ENCODE results near the gene AP2B1.

AP2B1 gene

DNA sequence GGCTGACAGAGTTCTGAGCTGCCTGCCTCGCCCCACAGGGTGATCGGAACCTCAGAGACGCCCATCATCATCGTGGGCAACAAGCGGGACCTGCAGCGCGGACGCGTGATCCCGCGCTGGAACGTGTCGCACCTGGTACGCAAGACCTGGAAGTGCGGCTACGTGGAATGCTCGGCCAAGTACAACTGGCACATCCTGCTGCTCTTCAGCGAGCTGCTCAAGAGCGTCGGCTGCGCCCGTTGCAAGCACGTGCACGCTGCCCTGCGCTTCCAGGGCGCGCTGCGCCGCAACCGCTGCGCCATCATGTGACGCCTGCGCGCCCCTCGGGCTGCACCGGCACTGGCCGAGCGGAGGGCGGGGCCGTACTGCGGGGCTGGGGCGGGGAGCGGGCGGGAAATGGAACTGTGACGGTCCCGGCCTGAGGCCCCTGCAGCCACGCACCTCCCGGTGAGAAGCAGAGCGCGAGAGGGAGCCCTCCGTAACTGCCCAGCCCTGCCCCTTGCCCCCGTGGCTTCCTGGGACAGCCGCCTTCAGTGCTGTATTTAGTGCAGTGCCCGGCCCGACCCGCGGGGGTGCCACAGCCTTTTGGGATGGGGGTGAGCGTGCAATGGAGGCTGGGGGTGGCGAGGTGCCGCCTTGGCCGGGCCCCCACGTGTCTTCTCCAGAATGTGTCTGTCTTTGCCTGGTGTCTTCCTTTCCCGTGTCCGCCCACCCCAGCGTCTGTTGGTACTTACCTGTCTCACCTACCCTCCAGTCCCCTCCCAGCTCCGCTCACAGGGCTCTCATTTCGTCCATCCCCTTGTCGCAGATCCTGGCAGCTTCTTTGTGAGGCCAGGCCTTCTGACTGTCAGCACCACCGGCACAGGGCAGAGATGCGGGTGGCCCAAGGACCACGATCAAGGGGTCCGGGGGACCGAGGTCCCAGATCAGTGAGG lies 154.1 kb downstream of the AP2B1 start:
- no peaks in the 10 kb centered on the region for H3K36me3 ChIP-seq (ENCODE audit: control insufficient read depth, insufficient read depth, low read length)
- no peaks in the 10 kb centered on the region for H3K9me3 ChIP-seq (ENCODE audit: control insufficient read depth, low read length)
- no peak for DNase-seq
- peak overlapping the region; percentile 25 for H3K4me3 ChIP-seq (ENCODE audit: insufficient read depth, low read depth, low read length, poor library complexity, severe bottlenecking)
- H3K27me3 ChIP-seq (replicated peaks; ENCODE audit: control insufficient read depth, insufficient read depth, low read length, poor library complexity, severe bottlenecking) = peaks cover 15% of the 10 kb centered on the region
- H3K27ac ChIP-seq (ENCODE audit: insufficient read depth, low read length, poor library complexity, severe bottlenecking) = no peak overlapping the region
- peaks cover 4% of the 10 kb centered on the region for H3K4me1 ChIP-seq (ENCODE audit: control insufficient read depth, insufficient read depth, low read length, poor library complexity, severe bottlenecking)

DNA sequence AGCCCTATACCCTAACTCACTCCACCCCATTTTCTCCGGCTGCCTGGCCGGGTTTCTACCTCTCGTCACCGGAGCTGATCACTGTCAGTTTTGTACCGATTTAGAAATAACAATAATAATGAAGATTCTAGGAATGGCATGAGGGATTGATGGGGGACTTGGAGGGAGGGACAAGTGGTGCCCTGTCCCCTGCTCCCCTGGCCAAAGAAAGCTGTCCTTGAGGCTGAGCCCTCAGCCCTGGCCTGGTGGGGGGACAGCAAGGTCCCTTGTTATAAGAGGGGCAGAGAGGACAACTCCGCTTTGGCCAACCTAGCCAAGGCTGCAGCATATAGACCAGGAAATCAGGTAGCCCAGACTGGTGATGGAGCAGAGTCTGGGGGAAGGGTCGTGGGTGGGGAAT lies 155.4 kb downstream of the AP2B1 start:
- H3K27me3 ChIP-seq (replicated peaks; ENCODE audit: control insufficient read depth, insufficient read depth, low read length, poor library complexity, severe bottlenecking) = peaks cover 15% of the 10 kb centered on the region
- DNase-seq = no peak
- no peak overlapping the region for H3K4me3 ChIP-seq (ENCODE audit: insufficient read depth, low read depth, low read length, poor library complexity, severe bottlenecking)
- H3K36me3 ChIP-seq (ENCODE audit: control insufficient read depth, insufficient read depth, low read length) = no peaks in the 10 kb centered on the region
- H3K27ac ChIP-seq (ENCODE audit: insufficient read depth, low read length, poor library complexity, severe bottlenecking) = no peak overlapping the region
- H3K9me3 ChIP-seq (ENCODE audit: control insufficient read depth, low read length) = no peaks in the 10 kb centered on the region
- H3K4me1 ChIP-seq (ENCODE audit: control insufficient read depth, insufficient read depth, low read length, poor library complexity, severe bottlenecking) = peaks cover 4% of the 10 kb centered on the region

DNA sequence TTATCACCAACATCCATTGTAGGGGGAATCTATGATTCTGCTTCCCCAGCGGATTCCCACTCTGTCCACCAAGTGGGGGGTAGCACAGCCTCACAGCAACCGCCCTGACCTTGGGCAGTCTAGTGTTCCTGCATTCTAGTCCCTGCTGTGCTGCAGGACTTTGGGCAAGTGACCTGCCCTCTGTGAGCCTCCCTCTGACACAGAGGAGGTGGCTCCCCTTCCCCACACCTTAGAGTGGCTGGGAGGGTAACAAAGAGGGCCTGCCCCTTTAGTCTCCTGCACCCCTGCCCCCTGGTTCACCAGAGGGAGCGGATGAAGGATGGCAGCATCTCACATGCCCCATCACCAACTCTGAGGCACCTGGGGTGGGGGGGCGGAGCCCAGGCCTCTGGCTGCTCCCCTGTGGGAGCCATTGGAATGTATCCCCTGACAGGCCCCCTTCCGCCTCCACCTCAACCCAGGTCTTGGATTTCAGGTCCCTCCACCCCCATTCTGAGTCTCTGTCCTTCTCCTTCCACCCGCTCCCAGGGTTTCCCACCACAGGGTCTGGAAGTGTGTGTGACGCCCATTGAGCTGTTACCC lies 155.9 kb downstream of the AP2B1 start:
- Histone ChIP-seq H3K27ac (ENCODE audit: insufficient read depth, low read length, poor library complexity, severe bottlenecking) (no peak overlapping the region), H3K36me3 (ENCODE audit: control insufficient read depth, insufficient read depth, low read length) (no peaks in the 10 kb centered on the region), H3K9me3 (ENCODE audit: control insufficient read depth, low read length) (no peaks in the 10 kb centered on the region), H3K4me3 (ENCODE audit: insufficient read depth, low read depth, low read length, poor library complexity, severe bottlenecking) (no peak overlapping the region), H3K27me3 (replicated peaks; ENCODE audit: control insufficient read depth, insufficient read depth, low read length, poor library complexity, severe bottlenecking) (peaks cover 17% of the 10 kb centered on the region), H3K4me1 (ENCODE audit: control insufficient read depth, insufficient read depth, low read length, poor library complexity, severe bottlenecking) (peaks cover 4% of the 10 kb centered on the region)
- DNase-seq = no peak

DNA sequence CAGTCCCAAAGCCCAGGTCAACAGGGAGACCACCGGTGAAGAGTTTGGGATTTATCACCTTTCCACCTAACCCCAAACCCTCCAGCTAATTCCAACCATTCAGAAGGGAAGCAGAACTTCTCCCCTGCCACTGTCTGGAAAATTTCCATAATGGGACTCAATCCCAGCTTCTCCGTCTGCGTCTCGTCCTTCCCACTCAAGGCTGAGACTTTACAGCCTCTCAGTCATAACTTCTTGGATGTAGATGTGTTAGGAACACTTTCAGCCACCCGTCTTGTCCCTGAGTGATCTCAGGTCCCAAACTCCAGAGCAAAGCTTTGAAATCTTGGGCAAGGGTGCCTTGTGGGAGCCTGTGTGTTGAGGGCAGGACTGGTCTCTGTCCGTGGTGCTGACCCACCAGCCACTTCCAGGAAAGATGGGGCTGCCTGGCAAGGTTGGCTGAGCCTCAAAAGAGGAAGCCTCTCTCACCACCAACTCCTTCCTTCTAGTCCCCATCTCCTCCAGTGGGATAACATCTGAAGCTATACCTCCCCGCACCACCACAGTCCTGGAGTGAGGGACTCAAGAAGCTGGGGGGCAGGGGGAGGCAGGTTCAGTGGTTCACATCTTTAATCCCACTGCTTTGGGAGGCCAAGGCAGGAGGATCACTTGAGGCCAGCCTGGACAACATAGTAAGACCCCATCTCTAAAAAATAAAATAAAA lies 156.7 kb downstream of the AP2B1 start:
- no peak for DNase-seq
- H3K36me3 ChIP-seq (ENCODE audit: control insufficient read depth, insufficient read depth, low read length) = no peaks in the 10 kb centered on the region
- H3K27ac ChIP-seq (ENCODE audit: insufficient read depth, low read length, poor library complexity, severe bottlenecking) = no peak overlapping the region
- peaks cover 4% of the 10 kb centered on the region for H3K4me1 ChIP-seq (ENCODE audit: control insufficient read depth, insufficient read depth, low read length, poor library complexity, severe bottlenecking)
- H3K9me3 ChIP-seq (ENCODE audit: control insufficient read depth, low read length) = no peaks in the 10 kb centered on the region
- H3K27me3 ChIP-seq (replicated peaks; ENCODE audit: control insufficient read depth, insufficient read depth, low read length, poor library complexity, severe bottlenecking) = peaks cover 24% of the 10 kb centered on the region
- H3K4me3 ChIP-seq (ENCODE audit: insufficient read depth, low read depth, low read length, poor library complexity, severe bottlenecking) = no peak overlapping the region

DNA sequence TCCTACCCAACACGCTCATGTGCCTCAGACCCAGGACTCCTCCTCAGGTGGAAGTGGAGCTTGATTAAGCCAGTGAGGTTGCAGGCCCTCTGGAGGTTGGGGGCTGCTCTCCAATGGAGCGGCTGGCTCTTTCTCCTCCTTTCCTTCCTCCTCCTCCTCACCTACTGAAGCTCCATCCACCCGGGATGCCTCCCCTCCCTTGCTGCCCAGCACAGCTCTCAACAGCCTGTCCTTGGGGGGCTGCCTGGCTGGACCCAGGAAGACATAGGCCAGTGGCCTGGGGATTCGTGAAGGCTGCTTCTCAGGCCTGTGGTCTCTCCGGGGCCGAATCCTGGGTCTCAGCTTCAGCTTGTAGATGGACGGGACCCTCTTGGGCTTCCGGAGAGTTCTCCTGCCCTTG lies 157.7 kb downstream of the AP2B1 start:
- no peak overlapping the region for H3K27ac ChIP-seq (ENCODE audit: insufficient read depth, low read length, poor library complexity, severe bottlenecking)
- peaks cover 4% of the 10 kb centered on the region for H3K4me1 ChIP-seq (ENCODE audit: control insufficient read depth, insufficient read depth, low read length, poor library complexity, severe bottlenecking)
- DNase-seq = no peak
- no peaks in the 10 kb centered on the region for H3K9me3 ChIP-seq (ENCODE audit: control insufficient read depth, low read length)
- no peaks in the 10 kb centered on the region for H3K36me3 ChIP-seq (ENCODE audit: control insufficient read depth, insufficient read depth, low read length)
- H3K27me3 ChIP-seq (replicated peaks; ENCODE audit: control insufficient read depth, insufficient read depth, low read length, poor library complexity, severe bottlenecking) = peaks cover 34% of the 10 kb centered on the region
- H3K4me3 ChIP-seq (ENCODE audit: insufficient read depth, low read depth, low read length, poor library complexity, severe bottlenecking) = no peak overlapping the region

DNA sequence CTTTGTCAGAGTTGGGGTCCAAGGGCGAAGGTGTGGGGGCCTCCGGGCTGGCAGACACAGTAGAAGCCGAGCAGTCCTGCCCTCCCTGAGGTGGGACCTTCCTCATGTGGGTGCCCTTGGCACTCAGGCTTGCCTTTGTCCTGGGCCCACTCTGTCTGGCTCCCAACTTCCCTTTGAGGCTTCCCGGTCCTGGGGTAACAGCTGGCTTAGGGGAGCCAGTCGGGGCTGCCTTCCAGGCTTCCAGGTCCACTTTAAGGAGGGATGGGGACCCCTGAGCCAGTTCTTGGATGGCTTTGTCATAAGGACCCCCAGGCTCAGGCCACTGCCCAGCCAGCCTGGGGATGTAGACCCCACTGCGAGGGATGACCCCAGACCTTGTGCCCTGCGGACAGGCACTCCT lies 158.1 kb downstream of the AP2B1 start:
- Histone ChIP-seq H3K4me3 (ENCODE audit: insufficient read depth, low read depth, low read length, poor library complexity, severe bottlenecking) (no peak overlapping the region), H3K27me3 (replicated peaks; ENCODE audit: control insufficient read depth, insufficient read depth, low read length, poor library complexity, severe bottlenecking) (peaks cover 38% of the 10 kb centered on the region)
- DNase-seq = no peak

DNA sequence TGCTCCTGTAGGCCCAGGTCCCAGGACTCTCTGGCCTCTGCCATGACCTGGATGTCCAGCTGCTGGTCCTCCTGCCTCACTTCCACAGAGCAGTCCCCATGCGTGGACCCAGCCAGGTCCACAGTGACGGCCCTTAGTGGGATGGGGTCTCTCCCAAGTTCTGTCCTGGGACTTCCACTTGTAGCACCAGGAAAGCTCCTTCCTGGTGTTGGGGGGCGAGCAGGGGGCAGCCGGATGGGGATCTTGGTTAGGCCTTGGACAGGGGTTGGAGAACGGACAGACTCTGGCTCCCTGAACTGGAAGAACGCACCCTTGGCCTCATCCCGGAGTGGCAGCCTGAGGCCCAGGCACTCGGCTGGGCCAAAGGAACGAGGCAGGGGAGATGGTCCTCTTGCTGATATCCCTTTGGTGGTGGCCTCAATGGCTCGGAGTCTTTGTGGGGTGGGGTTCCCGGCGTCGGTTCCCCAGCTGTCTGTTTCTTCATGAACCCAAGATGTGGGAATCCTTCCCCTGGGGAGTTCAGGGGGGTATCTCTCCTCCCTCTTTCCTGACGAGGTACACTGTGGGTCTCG lies 158.7 kb downstream of the AP2B1 start:
- no peak overlapping the region for H3K27ac ChIP-seq (ENCODE audit: insufficient read depth, low read length, poor library complexity, severe bottlenecking)
- H3K4me3 ChIP-seq (ENCODE audit: insufficient read depth, low read depth, low read length, poor library complexity, severe bottlenecking) = no peak overlapping the region
- H3K9me3 ChIP-seq (ENCODE audit: control insufficient read depth, low read length) = no peaks in the 10 kb centered on the region
- H3K36me3 ChIP-seq (ENCODE audit: control insufficient read depth, insufficient read depth, low read length) = no peaks in the 10 kb centered on the region
- H3K27me3 ChIP-seq (replicated peaks; ENCODE audit: control insufficient read depth, insufficient read depth, low read length, poor library complexity, severe bottlenecking) = peaks cover 38% of the 10 kb centered on the region
- peaks cover 4% of the 10 kb centered on the region for H3K4me1 ChIP-seq (ENCODE audit: control insufficient read depth, insufficient read depth, low read length, poor library complexity, severe bottlenecking)
- no peak for DNase-seq

More for the DNA sequence above, 158.1 kb downstream of the AP2B1 start:
- H3K4me1 ChIP-seq (ENCODE audit: control insufficient read depth, insufficient read depth, low read length, poor library complexity, severe bottlenecking) = peaks cover 4% of the 10 kb centered on the region
- no peak overlapping the region for H3K27ac ChIP-seq (ENCODE audit: insufficient read depth, low read length, poor library complexity, severe bottlenecking)
- no peaks in the 10 kb centered on the region for H3K9me3 ChIP-seq (ENCODE audit: control insufficient read depth, low read length)
- H3K36me3 ChIP-seq (ENCODE audit: control insufficient read depth, insufficient read depth, low read length) = no peaks in the 10 kb centered on the region

DNA sequence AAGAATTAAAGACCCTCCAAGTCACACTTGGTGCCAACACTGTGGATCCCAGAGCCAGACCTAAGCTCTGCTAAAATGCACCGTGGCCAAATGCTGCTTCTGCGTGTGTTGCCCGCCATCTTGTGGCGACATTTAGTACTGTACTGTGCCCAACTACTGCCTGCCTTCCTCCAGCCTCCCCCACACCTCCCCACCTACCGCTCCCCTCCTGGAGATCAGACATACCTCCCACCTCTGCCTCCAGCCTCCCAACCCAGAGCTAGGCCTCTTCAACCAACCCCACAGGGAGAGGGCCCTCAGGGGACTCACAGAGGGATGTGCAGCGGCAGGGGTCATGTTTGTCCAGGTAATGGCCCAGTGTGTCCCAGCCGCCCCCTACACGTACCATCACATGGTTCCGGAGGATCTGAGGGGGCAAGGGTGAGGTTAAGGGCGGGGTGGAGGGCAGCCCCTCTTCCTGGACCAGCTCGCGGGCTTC lies 160.5 kb downstream of the AP2B1 start:
- DNase-seq = peak; percentile 50 to 63 (median 53)
- Histone ChIP-seq H3K36me3 (ENCODE audit: control insufficient read depth, insufficient read depth, low read length) (no peaks in the 10 kb centered on the region), H3K4me1 (ENCODE audit: control insufficient read depth, insufficient read depth, low read length, poor library complexity, severe bottlenecking) (no peaks in the 10 kb centered on the region), H3K27ac (ENCODE audit: insufficient read depth, low read length, poor library complexity, severe bottlenecking) (no peak overlapping the region), H3K9me3 (ENCODE audit: control insufficient read depth, low read length) (no peaks in the 10 kb centered on the region), H3K4me3 (ENCODE audit: insufficient read depth, low read depth, low read length, poor library complexity, severe bottlenecking) (no peak overlapping the region), H3K27me3 (replicated peaks; ENCODE audit: control insufficient read depth, insufficient read depth, low read length, poor library complexity, severe bottlenecking) (peaks cover 27% of the 10 kb centered on the region)

DNA sequence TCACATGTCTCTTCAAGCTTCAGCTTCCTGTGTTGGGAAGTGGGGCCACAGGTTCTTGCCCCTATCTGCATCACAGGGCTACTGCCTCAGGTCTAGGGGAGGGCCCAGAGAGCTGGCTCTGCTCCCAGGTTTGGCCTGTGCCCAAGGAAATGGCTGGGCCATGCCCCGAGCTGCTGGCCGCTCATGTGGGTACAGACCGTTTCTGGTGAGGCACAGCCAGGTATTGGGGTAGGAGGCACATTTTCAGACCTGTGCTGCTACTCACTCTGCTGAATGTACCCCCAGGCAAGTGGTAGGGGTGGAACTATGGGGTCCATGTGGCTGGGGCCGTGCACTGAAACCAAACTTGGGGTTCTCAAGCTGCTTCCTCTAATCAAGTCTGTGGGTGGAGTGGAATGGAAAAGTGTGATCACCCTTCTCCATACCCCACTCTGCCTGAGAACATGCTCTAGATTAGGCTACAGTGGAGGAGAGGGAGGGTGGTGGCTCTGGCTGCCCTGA lies 161.3 kb downstream of the AP2B1 start:
- Histone ChIP-seq H3K27ac (ENCODE audit: insufficient read depth, low read length, poor library complexity, severe bottlenecking) (no peak overlapping the region), H3K9me3 (ENCODE audit: control insufficient read depth, low read length) (no peaks in the 10 kb centered on the region), H3K27me3 (replicated peaks; ENCODE audit: control insufficient read depth, insufficient read depth, low read length, poor library complexity, severe bottlenecking) (peaks cover 23% of the 10 kb centered on the region), H3K4me1 (ENCODE audit: control insufficient read depth, insufficient read depth, low read length, poor library complexity, severe bottlenecking) (no peaks in the 10 kb centered on the region), H3K4me3 (ENCODE audit: insufficient read depth, low read depth, low read length, poor library complexity, severe bottlenecking) (no peak overlapping the region), H3K36me3 (ENCODE audit: control insufficient read depth, insufficient read depth, low read length) (no peaks in the 10 kb centered on the region)
- no peak for DNase-seq

Data from effector memory CD4-positive, alpha-beta T cell (primary cell).